ENCODE data around the gene RPL23.

RPL23 gene

GRCh38 chr17:38815576-38816193, 37.8 kb downstream of the RPL23 start:
- Mint-ChIP-seq H3K9me3 (no peaks in the 10 kb centered on the region), H3K4me1 (peaks cover 0 to 8% of the 10 kb centered on the region in 2 donors), H3K27me3 (no peaks in the 10 kb centered on the region), H3K36me3 (peaks cover 23 to 24% of the 10 kb centered on the region in 2 donors), H3K27ac (no peak overlapping the region), H3K4me3 (no peak overlapping the region)
- ATAC-seq (replicated peaks) (no peak), DNase-seq (no peak)

GRCh38 chr17:38809828-38810227, 43.7 kb downstream of the RPL23 start:
- H3K36me3 Mint-ChIP-seq = peaks cover 40 to 43% of the 10 kb centered on the region in 2 donors
- H3K9me3 Mint-ChIP-seq = no peaks in the 10 kb centered on the region
- no peak overlapping the region for H3K4me3 Mint-ChIP-seq
- H3K27ac Mint-ChIP-seq = no peak overlapping the region
- no peak for ATAC-seq (replicated peaks)
- DNase-seq = no peak
- no peaks in the 10 kb centered on the region for H3K4me1 Mint-ChIP-seq
- H3K27me3 Mint-ChIP-seq = no peaks in the 10 kb centered on the region

- no peak for ATAC-seq (replicated peaks)
- Mint-ChIP-seq H3K9me3 (no peaks in the 10 kb centered on the region), H3K27me3 (no peaks in the 10 kb centered on the region), H3K36me3 (peaks cover 35 to 49% of the 10 kb centered on the region in 2 donors), H3K4me3 (peak overlapping the region; percentile 78 to 99), H3K27ac (peak overlapping the region; percentile 73), H3K4me1 (peaks cover 35 to 45% of the 10 kb centered on the region in 2 donors)
- no peak for DNase-seq
These were observed 53.2 kb downstream of the RPL23 start for GRCh38 chr17:38800237-38800760.

- H3K36me3 Mint-ChIP-seq = peaks cover 34 to 49% of the 10 kb centered on the region in 2 donors
- no peaks in the 10 kb centered on the region for H3K27me3 Mint-ChIP-seq
- no peaks in the 10 kb centered on the region for H3K9me3 Mint-ChIP-seq
- H3K4me3 Mint-ChIP-seq = peak within 1 kb of the TSS; percentile 96 to 99
- H3K4me1 Mint-ChIP-seq = peaks cover 35 to 46% of the 10 kb centered on the region in 2 donors
- DNase-seq (peak; percentile 90), ATAC-seq (replicated peaks) (peak; percentile 86 to 87)
- H3K27ac Mint-ChIP-seq = peak within 1 kb of the TSS; percentile 95
These were observed 53.9 kb downstream of the RPL23 start, which contains the start of gene PIP4K2B for GRCh38 chr17:38799501-38800236. Gene PIP4K2B (minus strand): TSS chr17:38799556. CDS start chr17:38799424, 132 bp downstream.

GRCh38 chr17:38798614-38799500, 54.7 kb downstream of the RPL23 start:
- DNase-seq (peak; percentile 38), ATAC-seq (replicated peaks) (peak; percentile 41 to 45)
- H3K27ac Mint-ChIP-seq = peak overlapping the region; percentile 95
- no peaks in the 10 kb centered on the region for H3K27me3 Mint-ChIP-seq
- H3K4me1 Mint-ChIP-seq = peaks cover 35 to 53% of the 10 kb centered on the region in 2 donors
- peaks cover 32 to 54% of the 10 kb centered on the region in 2 donors for H3K36me3 Mint-ChIP-seq
- H3K4me3 Mint-ChIP-seq = peak overlapping the region; percentile 96 to 99
- no peaks in the 10 kb centered on the region for H3K9me3 Mint-ChIP-seq

Data from stimulated activated naive B cell treated with anti-CD40 and anti-IgM and Interleukin-4, amounts not matched to agents 10 μg/mL and 1 μg/mL and 100 μg/mL, for 72 hours (primary cell).